GM19239 (cell line): ENCODE measurements around the gene SIRPD.

ENCODE experiments used
- DNase-seq: peaks from one replicate; pipeline ENCODE4 v3.0.0; 2011; ENCODE audit warnings: low spot score; ENCODE audit not compliant: insufficient read length
- FAIRE-seq: peaks from 2 replicates; lab custom pipeline; 2011; peaks lifted over from hg19 to GRCh38; lab: Jason Lieb, UNC

Gene SIRPD

DNA sequence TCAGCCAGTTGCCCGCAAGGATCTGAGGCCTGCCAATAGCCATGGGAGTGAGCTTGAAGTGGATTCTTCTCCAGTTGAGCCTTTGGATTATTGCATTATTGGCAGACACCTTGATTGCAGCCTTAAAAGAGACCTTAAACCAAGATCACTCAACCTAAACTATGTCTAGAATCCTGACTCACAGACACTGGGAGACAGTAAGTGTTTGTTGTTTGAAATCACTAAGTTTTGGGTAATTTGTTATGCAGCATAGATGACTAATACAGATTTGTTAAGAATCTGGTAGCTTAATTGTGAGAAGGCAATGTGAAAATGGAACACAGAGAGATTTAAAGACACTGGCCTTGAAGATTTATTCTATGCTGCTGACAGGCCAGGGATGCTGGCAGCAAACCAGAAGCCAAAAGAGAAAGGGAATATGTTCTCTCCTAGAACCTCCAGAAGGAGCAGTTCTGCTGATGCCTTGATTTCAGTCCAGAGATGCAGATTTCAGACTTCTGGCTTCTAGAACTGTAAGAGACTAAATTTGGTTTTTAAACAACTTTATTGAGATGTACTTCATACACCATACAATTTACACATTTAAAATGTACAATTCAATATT, 17.6 kb downstream of the SIRPD start:
- DNase-seq (no peak), FAIRE-seq (no peak)

DNA sequence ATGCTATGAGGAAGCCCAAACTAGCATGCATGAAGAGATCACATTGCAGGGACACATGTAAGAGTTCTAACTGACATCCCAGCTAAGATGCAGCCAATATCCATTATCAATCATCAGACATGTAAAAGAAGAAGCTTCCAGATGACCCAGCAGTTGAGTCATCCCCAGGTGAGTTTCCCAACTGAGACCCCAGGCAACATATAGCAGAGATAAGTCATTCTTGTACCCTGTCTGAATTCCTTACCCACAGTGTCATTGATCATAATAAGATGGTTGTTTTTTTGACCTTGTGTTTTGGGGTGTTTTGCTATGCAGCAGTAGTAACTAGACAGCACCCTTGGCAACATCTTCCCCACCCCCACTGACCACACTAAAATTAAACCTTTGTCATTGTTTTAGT, 18.9 kb downstream of the SIRPD start:
- FAIRE-seq (no peak), DNase-seq (no peak)

DNA sequence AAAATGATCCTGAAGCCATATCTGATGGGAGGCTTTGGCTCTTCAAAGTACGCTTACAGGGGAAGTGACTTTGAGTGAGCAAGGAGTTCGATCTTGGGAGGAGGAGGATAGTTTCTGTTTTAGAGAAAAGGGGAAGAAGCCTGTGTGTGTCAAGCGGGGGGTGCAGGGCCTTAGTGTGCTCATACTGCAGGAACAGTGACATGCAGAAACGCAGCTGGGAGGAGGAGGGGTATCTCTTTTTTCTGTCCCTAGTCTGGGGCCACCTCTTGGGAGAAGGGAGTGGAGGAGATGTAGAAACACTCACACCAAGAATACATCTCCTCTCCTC, 19.8 kb downstream of the SIRPD start:
- FAIRE-seq: peak; percentile 40
- DNase-seq: no peak

DNA sequence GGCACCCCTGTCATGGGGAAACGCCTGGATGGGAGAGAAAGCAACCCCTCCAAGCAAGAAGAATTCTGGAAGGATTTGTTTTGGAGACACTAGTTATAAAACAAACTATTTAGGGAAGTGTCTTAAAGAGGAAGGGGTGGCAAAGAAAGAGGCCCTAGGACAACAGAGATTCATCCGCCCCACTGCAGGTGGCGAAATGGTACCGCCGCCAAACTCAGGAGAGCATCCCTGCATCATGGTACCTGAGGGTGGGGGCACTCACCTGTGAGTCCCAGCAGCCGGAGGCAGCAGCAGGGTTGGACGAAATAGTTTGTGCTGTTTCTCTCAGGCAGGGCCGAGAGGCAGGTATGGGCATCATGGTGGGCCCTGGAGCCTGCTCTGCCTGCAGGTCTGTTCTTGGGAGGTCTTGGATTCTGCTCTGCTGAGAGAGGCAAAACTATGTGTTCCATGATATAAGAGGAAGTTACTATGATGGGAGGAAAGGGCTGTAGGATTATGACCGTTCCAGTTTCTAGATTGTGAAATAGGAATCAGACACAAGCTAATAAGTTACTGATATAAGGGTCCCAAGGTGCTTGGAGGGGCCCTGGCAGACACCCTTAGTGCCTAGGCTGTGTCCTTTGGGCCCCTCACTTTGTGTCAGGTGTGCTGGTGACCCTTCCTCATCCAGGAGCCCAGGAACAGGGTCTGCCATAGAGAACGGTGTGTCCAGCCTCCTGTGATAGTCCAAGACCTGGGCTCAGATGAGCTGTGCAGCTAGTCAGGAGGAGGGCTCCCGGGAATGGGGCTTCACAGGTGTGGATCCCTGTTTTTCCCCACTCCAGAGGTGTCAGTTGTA, 20.4 kb downstream of the SIRPD start:
- DNase-seq: no peak
- no peak for FAIRE-seq

DNA sequence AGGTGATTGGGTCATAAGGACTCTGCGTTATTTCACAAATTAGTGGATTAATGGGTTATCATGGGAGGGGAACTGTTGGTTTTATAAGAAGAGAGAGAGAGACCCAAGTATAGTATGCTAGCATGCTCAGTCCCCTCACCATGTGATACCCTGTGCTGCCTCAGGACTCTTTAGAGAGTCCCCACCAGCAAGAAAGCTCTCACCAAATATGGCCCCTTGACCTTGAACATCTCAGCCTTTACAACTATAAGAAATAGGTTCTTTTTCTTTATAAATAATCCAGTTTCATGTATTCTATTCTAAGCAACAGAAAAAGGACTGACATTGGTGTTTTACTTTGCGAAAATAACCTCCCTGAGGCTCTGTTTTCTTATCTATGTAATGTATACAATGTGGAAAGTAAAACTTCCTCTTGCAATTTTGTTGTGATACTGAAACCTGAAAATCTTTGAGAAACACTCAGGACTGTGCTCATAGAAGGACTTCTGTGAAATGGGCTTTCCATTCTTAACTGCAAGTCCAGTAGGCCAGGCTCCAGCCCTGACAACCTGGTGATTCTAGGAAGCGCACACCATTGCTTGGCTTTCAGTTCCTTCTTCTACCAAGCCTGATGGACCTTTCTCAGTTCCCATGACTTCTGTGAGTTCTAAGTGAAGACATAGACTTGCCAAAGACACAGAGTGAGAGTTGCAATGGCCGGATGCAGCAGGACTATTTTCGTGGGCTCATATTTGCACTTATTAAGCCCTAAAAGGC, 21.9 kb downstream of the SIRPD start:
- FAIRE-seq (peak; percentile 99), DNase-seq (peak; percentile 45)

DNA sequence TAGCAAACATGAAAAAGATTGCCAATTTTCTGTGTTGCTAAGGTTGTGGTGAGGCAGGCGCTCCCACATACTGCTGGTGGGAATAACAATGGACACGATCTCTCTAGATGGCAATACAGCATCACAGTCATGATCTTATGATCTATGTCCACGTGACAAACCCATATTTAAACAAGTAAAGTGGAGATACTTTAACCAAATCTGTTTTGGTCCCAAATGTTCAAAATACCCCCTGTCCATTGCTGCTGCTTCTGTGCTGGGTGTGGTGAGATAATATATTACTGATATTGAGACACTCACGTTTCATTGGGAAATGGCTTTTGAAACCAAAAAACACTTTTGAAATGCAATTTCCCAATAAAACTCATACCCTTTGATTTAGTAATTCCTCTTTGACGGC, 23.0 kb downstream of the SIRPD start:
- DNase-seq: no peak
- FAIRE-seq: peak; percentile 74

DNA sequence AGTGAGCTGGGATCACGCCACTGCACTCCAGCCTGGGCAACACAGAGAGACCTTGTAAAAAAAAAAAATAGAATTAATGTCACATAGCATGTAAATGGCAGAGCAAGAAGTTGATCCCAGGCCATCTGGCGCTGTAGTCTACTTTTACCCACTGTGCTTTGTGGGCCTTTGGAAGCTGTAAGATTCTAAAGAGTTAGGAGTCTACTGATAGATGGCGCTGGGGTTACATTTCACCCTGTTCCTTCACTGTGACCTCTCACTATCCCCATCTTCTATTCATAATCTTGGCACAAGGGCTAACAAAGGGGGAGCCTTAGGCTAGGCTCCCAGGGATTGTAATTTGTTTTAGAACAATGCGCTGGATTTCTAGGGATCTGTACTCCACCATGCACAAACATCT, 24.4 kb downstream of the SIRPD start:
- no peak for FAIRE-seq
- DNase-seq: no peak

DNA sequence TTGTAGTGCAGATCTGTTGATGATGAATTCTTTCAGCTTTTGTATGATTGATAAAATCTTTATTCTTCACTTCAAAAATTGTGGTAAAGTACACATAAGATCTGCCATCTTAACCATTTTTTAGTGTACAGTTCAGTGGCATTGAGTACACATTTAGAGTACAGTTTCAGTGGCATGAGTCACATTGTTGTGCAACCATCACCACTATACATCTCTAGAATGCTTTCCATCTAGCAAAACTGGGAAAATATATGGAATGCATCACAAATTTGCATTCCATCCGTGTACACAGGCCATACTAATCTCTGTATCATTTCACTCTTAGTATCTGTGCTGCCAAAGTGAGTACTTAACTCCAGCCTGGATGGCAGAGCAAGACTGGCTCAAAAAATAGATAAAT, 28.7 kb downstream of the SIRPD start:
- FAIRE-seq: no peak
- DNase-seq: no peak

DNA sequence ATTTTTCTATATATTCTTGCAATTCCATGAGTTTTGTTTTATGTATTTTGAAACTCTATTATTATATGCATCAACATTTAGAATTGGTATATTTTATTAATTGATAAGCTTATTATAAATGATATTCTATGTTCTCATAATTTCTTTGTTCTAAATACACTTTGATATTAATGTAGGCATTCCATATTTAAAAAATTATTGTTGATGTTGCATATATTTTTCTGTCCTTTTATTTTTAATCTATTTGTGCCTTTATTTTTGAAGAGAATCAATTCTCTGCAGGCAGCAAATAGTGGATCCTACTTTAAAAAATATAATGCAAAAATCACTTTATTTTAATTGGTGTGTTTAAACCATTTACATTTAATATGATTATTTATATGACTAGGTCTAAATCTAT, 29.6 kb downstream of the SIRPD start:
- DNase-seq (no peak), FAIRE-seq (no peak)

DNA sequence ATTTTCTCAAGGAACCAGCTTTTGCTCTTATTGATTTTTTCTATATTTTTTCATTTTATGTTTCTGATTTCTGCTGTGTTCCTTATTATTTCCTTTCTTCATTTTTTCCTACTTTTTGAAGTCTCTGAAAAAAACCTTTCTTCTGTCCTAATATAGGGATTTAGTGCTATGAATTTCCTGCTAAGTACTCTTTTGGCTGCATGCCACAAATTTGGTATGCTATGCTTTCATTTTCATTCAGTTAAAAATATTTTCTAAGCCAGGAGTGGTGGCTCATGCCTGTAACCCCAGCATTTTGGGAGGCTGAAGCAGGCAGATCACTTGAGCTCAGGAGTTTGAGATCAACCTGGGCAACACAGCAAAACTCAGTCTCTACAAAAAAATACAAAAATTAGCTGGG, 30.6 kb downstream of the SIRPD start:
- DNase-seq: no peak
- FAIRE-seq: no peak

DNA sequence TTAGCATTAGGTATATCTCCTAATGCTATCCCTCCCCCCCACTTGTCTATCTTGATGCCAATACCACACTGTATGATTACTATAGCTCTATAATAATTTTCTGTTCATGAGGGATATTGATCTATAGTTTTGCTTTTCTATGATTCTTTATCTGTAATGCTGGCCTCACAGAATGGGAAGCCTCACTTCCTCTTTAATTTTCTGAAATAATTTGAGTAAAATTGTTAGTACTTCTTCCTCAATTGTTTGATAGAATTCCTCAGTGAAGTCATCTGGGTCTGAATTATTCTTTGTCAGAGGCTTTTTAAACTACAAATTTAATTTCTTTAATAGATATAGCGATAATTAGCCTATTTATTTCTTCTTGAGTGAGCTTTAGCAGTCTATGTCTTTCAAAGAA, 31.2 kb downstream of the SIRPD start:
- FAIRE-seq (no peak), DNase-seq (no peak)

DNA sequence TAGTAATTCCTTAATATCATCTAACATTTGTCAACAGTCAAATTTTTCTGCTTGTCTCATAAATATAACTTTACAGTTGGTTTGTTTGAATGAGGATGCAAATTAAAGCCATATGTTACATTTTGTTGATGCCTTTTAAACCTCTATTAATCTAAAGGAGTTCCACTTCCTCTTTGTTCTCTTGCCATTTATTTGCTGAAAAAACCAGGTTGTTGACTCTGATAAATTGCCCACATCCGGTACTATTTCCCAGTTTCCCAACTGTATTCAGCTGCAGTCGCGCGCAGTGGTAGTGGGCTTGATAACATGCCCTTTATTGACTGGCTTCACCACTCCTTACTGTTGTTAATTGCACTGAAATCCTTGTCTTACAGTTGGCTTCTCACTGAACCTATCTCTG, 33.5 kb downstream of the SIRPD start:
- no peak for FAIRE-seq
- no peak for DNase-seq

DNA sequence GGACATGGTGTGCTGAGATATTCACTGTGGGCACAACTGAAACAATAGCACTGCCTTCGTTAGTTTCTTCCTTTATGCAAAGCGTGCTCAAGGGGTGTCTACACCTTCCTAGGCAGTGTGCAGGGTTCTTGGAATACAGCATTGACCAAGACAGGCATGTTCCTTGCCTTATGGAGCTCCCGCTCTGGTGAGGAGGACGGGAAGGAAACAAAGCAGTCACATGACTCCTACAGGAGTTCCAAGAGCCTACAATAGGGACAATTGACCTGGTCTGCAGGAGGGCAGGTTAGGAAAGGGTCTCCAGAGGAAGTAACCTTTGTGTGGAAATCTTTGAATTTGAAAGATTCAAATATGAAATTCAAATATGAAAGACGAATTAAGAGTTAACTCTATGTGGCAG, 40.5 kb downstream of the SIRPD start:
- FAIRE-seq: no peak
- DNase-seq: no peak

DNA sequence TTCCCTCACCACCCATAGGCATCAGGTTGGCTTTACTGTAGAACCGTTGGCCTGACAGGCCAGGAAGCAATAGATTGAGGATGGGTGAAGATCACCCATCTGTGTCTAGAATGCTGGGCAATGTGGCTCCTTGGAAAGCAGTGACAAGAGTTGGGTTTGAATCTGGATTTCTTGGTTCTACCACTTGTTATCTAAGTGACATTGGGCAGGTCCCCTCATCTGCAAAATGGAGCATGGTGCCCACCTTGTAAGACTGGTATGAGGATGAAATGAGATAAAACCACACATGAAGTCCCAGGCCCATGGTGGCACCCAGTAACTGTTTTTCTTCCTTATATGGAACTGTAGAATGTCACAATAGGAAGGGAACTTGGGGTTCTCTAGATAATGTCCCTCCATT, 43.7 kb downstream of the SIRPD start:
- no peak for FAIRE-seq
- no peak for DNase-seq

DNA sequence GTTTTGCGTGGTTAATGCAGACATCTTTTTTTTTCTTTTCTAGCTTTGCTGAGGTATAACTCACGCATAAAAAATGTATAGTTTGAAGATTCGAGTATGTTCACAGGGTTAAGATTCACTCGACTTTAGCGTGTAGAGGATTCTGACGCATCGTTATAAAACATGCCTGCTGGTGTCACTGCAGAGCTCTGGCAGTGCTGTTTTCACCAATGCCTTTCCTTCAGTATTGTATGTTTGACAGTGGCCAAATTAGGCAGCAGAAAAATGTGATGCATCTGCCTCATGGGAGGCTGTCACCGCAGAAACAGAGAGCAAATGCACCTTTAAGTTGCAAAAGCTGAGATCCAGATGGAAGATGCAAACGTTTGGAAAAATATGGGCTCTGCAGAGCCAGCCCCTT, 48.3 kb downstream of the SIRPD start:
- DNase-seq (no peak), FAIRE-seq (no peak)

DNA sequence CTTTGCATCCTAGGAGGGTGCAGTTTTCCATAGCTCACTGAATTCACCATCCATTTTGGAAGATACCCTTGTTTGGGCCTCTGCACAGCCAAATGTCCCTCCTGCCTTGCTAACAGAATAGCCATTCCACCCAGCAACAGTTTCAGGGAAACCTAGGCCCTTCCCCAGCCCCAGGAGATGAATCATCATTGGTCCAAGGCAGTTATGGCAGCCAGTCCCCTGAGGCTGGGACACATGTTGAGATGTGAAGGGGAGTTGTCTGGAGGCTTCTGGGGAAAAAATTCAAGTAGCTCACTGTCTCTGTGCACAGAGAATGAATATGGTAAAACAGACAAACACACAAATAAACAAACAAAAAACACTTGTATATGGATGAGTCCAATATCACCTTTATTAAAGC, 48.9 kb downstream of the SIRPD start:
- FAIRE-seq (no peak), DNase-seq (no peak)

DNA sequence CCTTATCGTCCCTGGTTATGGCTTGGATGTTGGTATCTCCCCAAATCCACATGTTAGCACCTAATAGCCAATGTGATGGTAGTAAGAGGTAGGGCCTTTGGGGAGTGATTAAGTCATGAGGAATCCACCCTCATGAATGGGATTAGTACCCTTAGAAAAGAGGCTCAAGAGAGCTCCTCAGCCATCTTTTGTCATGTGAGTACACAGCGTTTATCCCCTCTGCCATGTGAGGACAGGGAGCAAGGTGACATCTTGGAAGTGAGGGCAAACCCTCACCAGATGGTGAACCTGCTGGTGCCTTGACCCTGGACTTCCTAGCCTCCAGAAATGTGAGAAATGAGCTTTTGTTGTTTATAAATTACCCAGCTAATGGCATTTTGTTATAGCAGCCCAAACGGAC, 50.2 kb downstream of the SIRPD start:
- DNase-seq (no peak), FAIRE-seq (no peak)

DNA sequence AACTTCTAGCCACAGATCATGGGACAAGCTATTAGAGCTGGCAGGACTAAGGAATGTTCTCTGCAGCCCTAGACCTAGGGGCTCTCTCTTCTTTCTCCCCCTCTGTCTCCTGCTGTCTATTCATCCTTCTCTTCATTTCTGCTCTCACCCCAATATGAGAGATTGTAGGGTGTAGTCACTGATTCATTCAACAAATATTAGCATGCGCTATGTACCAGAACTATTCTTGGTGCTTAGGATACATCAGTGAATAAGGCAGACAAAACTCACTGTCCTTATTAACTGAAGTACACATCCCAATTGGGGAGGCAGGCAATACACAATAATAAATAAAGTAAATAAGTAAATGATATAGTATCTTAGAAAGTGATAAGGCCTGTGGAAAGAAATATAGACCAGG, 51.6 kb downstream of the SIRPD start:
- DNase-seq: no peak
- FAIRE-seq: no peak

DNA sequence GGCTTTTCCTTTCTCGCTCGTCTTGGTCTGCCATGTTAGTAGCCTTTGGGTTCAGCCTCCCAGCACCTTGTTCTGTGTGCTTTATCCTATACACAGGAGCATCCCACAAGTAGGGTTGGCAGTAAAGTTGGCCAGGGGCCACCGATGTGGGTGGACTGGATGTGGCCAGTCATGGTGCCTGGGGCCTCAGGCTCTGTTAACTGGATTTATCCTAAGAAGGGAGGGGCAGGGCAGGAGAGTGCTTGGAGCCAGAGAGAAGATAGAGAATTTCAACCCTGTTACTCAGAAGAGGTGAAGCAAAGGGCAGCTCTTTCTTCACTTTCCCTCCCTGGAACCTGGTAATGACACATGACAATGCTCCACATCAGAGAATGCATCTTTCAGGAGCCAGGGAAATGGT, 52.1 kb downstream of the SIRPD start:
- DNase-seq (no peak), FAIRE-seq (no peak)

DNA sequence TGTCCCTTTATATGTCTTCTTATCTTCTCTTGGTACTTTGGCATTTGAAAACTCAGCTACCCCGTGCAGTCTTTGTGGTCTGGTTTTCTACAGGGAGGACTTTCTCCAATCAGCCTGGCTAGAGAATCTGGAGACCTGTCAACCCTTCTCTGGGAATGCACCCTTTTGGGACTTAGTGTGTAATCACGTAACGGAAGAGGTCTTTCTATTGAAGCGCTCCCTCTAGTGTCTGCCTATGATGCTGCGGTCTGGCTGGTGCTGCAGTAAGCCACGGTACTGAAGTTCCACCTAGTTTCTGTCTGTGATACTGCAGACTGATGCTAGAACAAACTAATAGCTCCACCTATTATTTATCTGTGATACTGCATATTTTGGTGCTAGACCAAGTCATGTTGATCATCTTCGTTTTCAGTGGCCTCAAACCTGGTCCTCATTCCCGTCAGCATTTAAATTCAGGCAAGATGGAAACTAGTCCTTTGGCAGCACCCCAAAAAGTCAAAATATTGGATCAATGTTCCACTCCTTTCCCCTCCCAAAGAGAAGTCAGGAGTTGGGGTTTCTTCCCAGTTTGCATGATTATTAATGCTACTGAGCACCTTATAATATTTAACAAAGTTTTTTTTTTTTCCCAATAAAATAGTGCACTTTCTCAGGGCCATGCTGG, 53.8 kb downstream of the SIRPD start:
- FAIRE-seq: peak; percentile 99
- peak; percentile 69 for DNase-seq

DNA sequence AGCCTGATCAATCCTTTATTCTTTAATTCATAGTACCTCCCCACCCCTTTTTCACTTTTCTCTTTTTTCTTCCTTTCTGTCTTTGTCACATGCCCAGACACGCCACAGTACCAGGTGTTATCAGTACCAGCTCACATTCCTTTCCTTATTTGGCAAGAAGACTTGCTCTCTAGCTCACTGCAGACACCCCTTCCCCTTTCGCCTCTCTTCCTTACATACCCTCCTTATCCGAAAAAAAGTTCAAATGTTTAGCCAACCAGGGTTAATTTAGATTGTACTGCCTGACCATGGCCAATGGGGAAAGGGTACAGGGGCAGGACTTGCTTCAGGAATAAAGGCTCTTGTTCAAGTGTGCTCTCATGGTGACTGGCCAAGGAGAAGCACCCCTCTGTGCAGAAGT, 57.0 kb downstream of the SIRPD start:
- DNase-seq: no peak
- FAIRE-seq: no peak
